AG09319 (cell line): ENCODE results near the gene PLPP7.

ENCODE experiments used
- DNase-seq: peaks from one replicate; pipeline ENCODE4 v3.0.0-alpha.2; 2010; ENCODE audit warnings: low read depth; ENCODE audit errors: extremely low read depth
- CTCF ChIP-seq: IDR thresholded peaks from 2 replicates; pipeline ENCODE4 v1.5.1; 2011; ENCODE audit warnings: low read depth, mild to moderate bottlenecking, inconsistent platforms, low read length, moderate library complexity

The PLPP7 gene

GRCh38 chr9:131302244-131303075 lies 12.9 kb downstream of the PLPP7 start:
- DNase-seq, result no peak

GRCh38 chr9:131303381-131304321 lies 14.1 kb downstream of the PLPP7 start:
- DNase-seq, result no peak
- no peak for TF ChIP-seq CTCF

More at GRCh38 chr9:131302244-131303075, 12.9 kb downstream of the PLPP7 start:
- no peak for TF ChIP-seq CTCF

- no peak for DNase-seq
Observed at GRCh38 chr9:131304676-131305355, 15.3 kb downstream of the PLPP7 start.

GRCh38 chr9:131306397-131307004 lies 17.0 kb downstream of the PLPP7 start:
- TF ChIP-seq CTCF, result no peak

More at GRCh38 chr9:131304676-131305355, 15.3 kb downstream of the PLPP7 start:
- TF ChIP-seq CTCF, result no peak

GRCh38 chr9:131307974-131308373 lies 18.5 kb downstream of the PLPP7 start:
- DNase-seq, result no peak
- no peak for TF ChIP-seq CTCF

More at GRCh38 chr9:131306397-131307004, 17.0 kb downstream of the PLPP7 start:
- DNase-seq, result no peak

- no peak for TF ChIP-seq CTCF
- DNase-seq, result no peak
Observed at GRCh38 chr9:131308452-131308851, 18.9 kb downstream of the PLPP7 start.
